ENCODE data around the gene CENPU.

- TF ChIP-seq, protein P1, sequence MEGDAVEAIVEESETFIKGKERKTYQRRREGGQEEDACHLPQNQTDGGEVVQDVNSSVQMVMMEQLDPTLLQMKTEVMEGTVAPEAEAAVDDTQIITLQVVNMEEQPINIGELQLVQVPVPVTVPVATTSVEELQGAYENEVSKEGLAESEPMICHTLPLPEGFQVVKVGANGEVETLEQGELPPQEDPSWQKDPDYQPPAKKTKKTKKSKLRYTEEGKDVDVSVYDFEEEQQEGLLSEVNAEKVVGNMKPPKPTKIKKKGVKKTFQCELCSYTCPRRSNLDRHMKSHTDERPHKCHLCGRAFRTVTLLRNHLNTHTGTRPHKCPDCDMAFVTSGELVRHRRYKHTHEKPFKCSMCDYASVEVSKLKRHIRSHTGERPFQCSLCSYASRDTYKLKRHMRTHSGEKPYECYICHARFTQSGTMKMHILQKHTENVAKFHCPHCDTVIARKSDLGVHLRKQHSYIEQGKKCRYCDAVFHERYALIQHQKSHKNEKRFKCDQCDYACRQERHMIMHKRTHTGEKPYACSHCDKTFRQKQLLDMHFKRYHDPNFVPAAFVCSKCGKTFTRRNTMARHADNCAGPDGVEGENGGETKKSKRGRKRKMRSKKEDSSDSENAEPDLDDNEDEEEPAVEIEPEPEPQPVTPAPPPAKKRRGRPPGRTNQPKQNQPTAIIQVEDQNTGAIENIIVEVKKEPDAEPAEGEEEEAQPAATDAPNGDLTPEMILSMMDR (IDR thresholded peaks at IDR 0.05) = no peak
- TF ChIP-seq POLR2A (IDR thresholded peaks at IDR 0.05) (no peak), POLR2AphosphoS5 (IDR thresholded peaks at IDR 0.05) (no peak)
These were observed 18.8 kb upstream of the CENPU start for GRCh38 chr4:184752496-184753275.
